HepG2 (cell line): ENCODE measurements around the gene LAG3. TPM values are rescaled to one million over a fixed set of nuclear protein-coding genes. Genes with fewer than 3 reads are reported as not detected.
A peak's percentile ranks its signal among the peaks of the same experiment; 100 is the strongest.

Source experiments
- FOXA3 ChIP-seq: IDR thresholded peaks from 2 replicates; pipeline ENCODE4 v1.6.1; 2016; ENCODE audit warnings: missing genetic modification reagents, missing compliant biosample characterization
- GATAD1 ChIP-seq: IDR thresholded peaks from 2 replicates; pipeline ENCODE4 v1.6.1; 2016; ENCODE audit warnings: missing genetic modification reagents, missing compliant biosample characterization
- HMG20B ChIP-seq: conservative IDR thresholded peaks from 2 replicates; pipeline ENCODE4 v1.6.1; 2016; ENCODE audit warnings: missing genetic modification reagents, missing compliant biosample characterization
- HNRNPL ChIP-seq: fragments of 200-400 bp; formaldehyde crosslinking; IDR thresholded peaks from 2 replicates; pipeline ENCODE4 v1.6.1; 2017; ENCODE audit warnings: mild to moderate bottlenecking, low read depth, low read length
- SMYD3 ChIP-seq: sonication (generic); formaldehyde crosslinking; IDR thresholded peaks from 2 replicates; pipeline ENCODE4 v1.8.1; 2023; ENCODE audit warnings: mild to moderate bottlenecking, missing genetic modification reagents
- ZBTB20 ChIP-seq: sonication (generic); formaldehyde crosslinking; IDR thresholded peaks from 2 replicates; pipeline ENCODE4 v1.8.1; 2023; ENCODE audit warnings: missing genetic modification reagents, low read depth, mild to moderate bottlenecking, borderline replicate concordance
- ZC3H13 ChIP-seq: sonication (generic); formaldehyde crosslinking; IDR thresholded peaks from 2 replicates; pipeline ENCODE4 v1.8.1; 2023; ENCODE audit warnings: mild to moderate bottlenecking, missing genetic modification reagents, moderate library complexity
- ZFP90 ChIP-seq: sonication (generic); formaldehyde crosslinking; IDR thresholded peaks from 2 replicates; pipeline ENCODE4 v1.8.0; 2022; ENCODE audit warnings: missing genetic modification reagents, mild to moderate bottlenecking, inconsistent platforms, borderline replicate concordance
- ZNF10 ChIP-seq: sonication (generic); formaldehyde crosslinking; IDR thresholded peaks from 2 replicates; pipeline ENCODE4 v1.4.0; 2020; ENCODE audit warnings: mild to moderate bottlenecking, low read depth, missing genetic modification reagents, borderline replicate concordance
- ZNF598 ChIP-seq: sonication (generic); formaldehyde crosslinking; IDR thresholded peaks from 2 replicates; pipeline ENCODE4 v1.5.1; 2020; ENCODE audit warnings: mild to moderate bottlenecking, missing genetic modification reagents, borderline replicate concordance
- ZSCAN9 ChIP-seq: IDR thresholded peaks from 2 replicates; pipeline ENCODE4 v1.6.1; 2016; ENCODE audit warnings: borderline replicate concordance
- polyA plus RNA-seq, 8 experiments: library from polyadenylated mRNA; depleted of rRNA in 3 of 8; stranded (reverse) in 7 of 8; unstranded in 1 of 8; fragments of >200 nt; fragmentation: Illumina TruSeq in 4 of 8; extraction: Trizol in 4 of 8; gene quantifications; 2 replicates each; pipeline versions ENCODE4 v1.2.1 to v1.2.3, GENCODE V29; 2011 to 2016; ENCODE audit warnings: low read depth in 4 of 8, missing spikeins in 1 of 8, mixed read lengths in 1 of 8; ENCODE audit not compliant: insufficient read depth in 1 of 8
- total RNA-seq, 5 experiments: library from RNA; depleted of rRNA; stranded (reverse); fragments of >200 nt; fragmentation: Illumina TruSeq; extraction: Trizol; gene quantifications; 2 replicates each; pipeline ENCODE4 v1.2.3, GENCODE V29; 2016; ENCODE audit warnings: low read depth in 1 of 5
- TF ChIP-seq, protein P1 (sequence below): sonication (generic); formaldehyde crosslinking; IDR thresholded peaks from 2 replicates; pipeline ENCODE4 v1.5.0; 2020; ENCODE audit warnings: mild to moderate bottlenecking, missing genetic modification reagents, borderline replicate concordance
- TF ChIP-seq, protein P2 (sequence below): sonication (generic); formaldehyde crosslinking; IDR thresholded peaks from 2 replicates; pipeline ENCODE4 v1.8.0; 2022; ENCODE audit warnings: missing genetic modification reagents, low read depth, mild to moderate bottlenecking, borderline replicate concordance
- TF ChIP-seq, protein P3 (sequence below): IDR thresholded peaks from 2 replicates; pipeline ENCODE4 v1.6.1; 2016; ENCODE audit warnings: low read depth
- TF ChIP-seq, protein P4 (sequence below): sonication (generic); formaldehyde crosslinking; IDR thresholded peaks from 2 replicates; pipeline ENCODE4 v1.5.1; 2020; ENCODE audit warnings: mild to moderate bottlenecking, missing genetic modification reagents
- TF ChIP-seq, protein P5 (sequence below): sonication (generic); formaldehyde crosslinking; IDR thresholded peaks from 2 replicates; pipeline ENCODE4 v1.5.0; 2020; ENCODE audit warnings: mild to moderate bottlenecking, missing genetic modification reagents
- TF ChIP-seq, protein P6 (sequence below): sonication (generic); formaldehyde crosslinking; IDR thresholded peaks from 2 replicates; pipeline ENCODE4 v1.4.0; 2020; ENCODE audit warnings: missing genetic modification reagents, low read depth, mild to moderate bottlenecking, borderline replicate concordance

Gene LAG3
- total and polyA plus RNA-seq, 2 of the 13 experiments (the other 11 are each of a cell fraction or from before 2014, with no cell fraction given): 0.11 to 0.26 TPM

DNA sequence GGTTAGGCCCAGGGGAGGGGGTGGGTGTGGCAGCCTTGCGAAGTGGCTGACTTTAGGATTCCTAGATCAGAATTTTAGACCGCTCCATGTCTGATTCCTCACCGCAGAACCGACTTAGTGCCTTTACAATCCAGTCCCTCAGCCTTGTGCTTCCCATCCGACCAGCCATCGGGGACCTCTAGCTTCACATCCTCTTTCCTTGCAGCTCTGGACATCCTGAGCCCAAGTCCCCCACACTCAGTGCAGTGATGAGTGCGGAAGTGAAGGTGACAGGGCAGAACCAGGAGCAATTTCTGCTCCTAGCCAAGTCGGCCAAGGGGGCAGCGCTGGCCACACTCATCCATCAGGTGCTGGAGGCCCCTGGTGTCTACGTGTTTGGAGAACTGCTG is 47.9 kb upstream of the LAG3 start (continued):
- TF ChIP-seq, protein P1, sequence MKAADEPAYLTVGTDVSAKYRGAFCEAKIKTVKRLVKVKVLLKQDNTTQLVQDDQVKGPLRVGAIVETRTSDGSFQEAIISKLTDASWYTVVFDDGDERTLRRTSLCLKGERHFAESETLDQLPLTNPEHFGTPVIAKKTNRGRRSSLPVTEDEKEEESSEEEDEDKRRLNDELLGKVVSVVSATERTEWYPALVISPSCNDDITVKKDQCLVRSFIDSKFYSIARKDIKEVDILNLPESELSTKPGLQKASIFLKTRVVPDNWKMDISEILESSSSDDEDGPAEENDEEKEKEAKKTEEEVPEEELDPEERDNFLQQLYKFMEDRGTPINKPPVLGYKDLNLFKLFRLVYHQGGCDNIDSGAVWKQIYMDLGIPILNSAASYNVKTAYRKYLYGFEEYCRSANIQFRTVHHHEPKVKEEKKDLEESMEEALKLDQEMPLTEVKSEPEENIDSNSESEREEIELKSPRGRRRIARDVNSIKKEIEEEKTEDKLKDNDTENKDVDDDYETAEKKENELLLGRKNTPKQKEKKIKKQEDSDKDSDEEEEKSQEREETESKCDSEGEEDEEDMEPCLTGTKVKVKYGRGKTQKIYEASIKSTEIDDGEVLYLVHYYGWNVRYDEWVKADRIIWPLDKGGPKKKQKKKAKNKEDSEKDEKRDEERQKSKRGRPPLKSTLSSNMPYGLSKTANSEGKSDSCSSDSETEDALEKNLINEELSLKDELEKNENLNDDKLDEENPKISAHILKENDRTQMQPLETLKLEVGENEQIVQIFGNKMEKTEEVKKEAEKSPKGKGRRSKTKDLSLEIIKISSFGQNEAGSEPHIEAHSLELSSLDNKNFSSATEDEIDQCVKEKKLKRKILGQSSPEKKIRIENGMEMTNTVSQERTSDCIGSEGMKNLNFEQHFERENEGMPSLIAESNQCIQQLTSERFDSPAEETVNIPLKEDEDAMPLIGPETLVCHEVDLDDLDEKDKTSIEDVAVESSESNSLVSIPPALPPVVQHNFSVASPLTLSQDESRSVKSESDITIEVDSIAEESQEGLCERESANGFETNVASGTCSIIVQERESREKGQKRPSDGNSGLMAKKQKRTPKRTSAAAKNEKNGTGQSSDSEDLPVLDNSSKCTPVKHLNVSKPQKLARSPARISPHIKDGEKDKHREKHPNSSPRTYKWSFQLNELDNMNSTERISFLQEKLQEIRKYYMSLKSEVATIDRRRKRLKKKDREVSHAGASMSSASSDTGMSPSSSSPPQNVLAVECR (CRISPR knock-in tag): no peak
- TF ChIP-seq FOXA3 (CRISPR knock-in tag) (no peak), GATAD1 (CRISPR knock-in tag) (no peak), HNRNPL (no peak), HMG20B (CRISPR knock-in tag) (no peak), ZFP90 (no peak), ZC3H13 (CRISPR knock-in tag) (no peak), SMYD3 (CRISPR knock-in tag) (no peak), ZSCAN9 (no peak), ZNF598 (no peak; the same call in 1 of the 2 replicates), ZBTB20 (CRISPR knock-in tag) (no peak), ZNF10 (no peak)
- TF ChIP-seq, protein P2, sequence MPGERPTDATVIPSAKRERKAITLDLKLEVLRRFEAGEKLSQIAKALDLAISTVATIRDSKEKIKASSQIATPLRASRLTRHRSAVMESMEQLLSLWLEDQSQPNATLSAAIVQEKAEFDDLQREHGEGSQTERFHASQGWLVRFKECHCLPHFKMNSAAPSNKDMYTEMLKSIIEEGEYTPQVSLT: peak; percentile 53; the same call in 1 of the 2 replicates
- TF ChIP-seq, protein P3, sequence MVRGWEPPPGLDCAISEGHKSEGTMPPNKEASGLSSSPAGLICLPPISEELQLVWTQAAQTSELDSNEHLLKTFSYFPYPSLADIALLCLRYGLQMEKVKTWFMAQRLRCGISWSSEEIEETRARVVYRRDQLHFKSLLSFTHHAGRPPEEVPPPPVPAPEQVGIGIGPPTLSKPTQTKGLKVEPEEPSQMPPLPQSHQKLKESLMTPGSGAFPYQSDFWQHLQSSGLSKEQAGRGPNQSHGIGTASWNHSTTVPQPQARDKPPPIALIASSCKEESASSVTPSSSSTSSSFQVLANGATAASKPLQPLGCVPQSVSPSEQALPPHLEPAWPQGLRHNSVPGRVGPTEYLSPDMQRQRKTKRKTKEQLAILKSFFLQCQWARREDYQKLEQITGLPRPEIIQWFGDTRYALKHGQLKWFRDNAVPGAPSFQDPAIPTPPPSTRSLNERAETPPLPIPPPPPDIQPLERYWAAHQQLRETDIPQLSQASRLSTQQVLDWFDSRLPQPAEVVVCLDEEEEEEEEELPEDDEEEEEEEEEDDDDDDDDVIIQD (CRISPR knock-in tag): no peak
- TF ChIP-seq, protein P4, sequence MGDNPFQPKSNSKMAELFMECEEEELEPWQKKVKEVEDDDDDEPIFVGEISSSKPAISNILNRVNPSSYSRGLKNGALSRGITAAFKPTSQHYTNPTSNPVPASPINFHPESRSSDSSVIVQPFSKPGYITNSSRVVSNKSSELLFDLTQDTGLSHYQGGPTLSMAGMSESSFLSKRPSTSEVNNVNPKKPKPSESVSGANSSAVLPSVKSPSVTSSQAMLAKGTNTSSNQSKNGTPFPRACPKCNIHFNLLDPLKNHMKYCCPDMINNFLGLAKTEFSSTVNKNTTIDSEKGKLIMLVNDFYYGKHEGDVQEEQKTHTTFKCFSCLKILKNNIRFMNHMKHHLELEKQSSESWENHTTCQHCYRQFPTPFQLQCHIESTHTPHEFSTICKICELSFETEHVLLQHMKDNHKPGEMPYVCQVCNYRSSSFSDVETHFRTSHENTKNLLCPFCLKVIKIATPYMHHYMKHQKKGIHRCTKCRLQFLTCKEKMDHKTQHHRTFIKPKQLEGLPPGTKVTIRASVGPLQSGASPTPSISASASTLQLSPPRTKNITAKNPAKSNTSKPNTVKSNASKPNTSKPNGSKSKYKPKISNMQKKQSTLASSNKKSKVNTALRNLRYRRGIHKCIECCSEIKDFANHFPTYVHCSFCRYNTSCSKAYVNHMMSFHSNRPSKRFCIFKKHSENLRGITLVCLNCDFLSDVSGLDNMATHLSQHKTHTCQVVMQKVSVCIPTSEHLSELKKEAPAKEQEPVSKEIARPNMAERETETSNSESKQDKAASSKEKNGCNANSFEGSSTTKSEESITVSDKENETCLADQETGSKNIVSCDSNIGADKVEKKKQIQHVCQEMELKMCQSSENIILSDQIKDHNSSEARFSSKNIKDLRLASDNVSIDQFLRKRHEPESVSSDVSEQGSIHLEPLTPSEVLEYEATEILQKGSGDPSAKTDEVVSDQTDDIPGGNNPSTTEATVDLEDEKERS (CRISPR knock-in tag): no peak
- TF ChIP-seq, protein P5, sequence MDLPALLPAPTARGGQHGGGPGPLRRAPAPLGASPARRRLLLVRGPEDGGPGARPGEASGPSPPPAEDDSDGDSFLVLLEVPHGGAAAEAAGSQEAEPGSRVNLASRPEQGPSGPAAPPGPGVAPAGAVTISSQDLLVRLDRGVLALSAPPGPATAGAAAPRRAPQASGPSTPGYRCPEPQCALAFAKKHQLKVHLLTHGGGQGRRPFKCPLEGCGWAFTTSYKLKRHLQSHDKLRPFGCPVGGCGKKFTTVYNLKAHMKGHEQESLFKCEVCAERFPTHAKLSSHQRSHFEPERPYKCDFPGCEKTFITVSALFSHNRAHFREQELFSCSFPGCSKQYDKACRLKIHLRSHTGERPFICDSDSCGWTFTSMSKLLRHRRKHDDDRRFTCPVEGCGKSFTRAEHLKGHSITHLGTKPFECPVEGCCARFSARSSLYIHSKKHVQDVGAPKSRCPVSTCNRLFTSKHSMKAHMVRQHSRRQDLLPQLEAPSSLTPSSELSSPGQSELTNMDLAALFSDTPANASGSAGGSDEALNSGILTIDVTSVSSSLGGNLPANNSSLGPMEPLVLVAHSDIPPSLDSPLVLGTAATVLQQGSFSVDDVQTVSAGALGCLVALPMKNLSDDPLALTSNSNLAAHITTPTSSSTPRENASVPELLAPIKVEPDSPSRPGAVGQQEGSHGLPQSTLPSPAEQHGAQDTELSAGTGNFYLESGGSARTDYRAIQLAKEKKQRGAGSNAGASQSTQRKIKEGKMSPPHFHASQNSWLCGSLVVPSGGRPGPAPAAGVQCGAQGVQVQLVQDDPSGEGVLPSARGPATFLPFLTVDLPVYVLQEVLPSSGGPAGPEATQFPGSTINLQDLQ (CRISPR knock-in tag): no peak
- TF ChIP-seq, protein P6, sequence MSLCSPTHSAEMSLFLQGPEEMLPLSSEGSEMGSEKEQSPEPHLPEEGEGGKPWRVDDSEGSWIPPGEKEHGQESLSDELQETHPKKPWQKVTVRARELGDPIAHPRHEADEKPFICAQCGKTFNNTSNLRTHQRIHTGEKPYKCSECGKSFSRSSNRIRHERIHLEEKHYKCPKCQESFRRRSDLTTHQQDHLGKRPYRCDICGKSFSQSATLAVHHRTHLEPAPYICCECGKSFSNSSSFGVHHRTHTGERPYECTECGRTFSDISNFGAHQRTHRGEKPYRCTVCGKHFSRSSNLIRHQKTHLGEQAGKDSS (CRISPR knock-in tag): peak; percentile 9; the same call in 1 of the 2 replicates
